GM13977 (cell line): ENCODE measurements around the gene TREH.

Experiments
- DNase-seq: peaks from one replicate; pipeline ENCODE4 v3.0.0; 2012; ENCODE audit warnings: low spot score
- in situ Hi-C: fragments of 300-500 bp; cut with MboI; formaldehyde crosslinking; loops from one replicate; pipeline ENCODE4 v1.12.0; 2022; ENCODE audit warnings: low sequenced_read_pairs, low pct_unique_long_range_greater_than_20kb, mixed read lengths, inconsistent platforms; ENCODE audit not compliant: unreplicated experiment
- TF ChIP-seq, protein P1 (sequence below): IDR thresholded peaks from 2 replicates; pipeline ENCODE4 v1.5.1; 2012; ENCODE audit warnings: mild to moderate bottlenecking, control low read depth; ENCODE audit not compliant: insufficient read depth; ENCODE audit errors: extremely low read depth, missing control alignments

The TREH gene

DNA sequence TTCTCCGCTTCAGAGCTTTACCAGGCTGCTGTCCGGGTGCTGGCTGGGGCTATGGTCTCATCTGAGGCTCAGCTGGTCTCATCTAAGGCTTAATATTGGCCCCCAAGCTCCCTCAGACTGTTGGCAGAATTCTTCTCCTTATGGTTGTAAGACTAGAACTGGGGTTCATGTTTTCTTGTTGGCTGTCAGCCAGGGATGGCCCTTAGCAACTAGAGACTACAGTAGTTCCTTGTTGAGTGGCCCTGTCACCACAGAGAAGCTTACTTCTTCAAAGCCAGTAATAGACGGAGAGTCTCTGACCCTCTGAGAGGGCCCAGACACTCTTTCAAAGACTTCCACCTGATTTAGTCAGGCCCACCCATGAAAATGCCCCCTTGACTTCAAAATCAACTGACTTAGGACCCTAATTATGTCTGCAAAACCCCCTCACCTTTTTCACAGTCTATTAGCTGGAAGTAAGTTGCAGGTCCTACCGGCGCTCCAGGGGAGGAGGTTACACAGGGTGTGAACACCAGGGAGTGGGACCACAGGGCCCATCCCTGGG, 24.2 kb upstream of the TREH start:
- TF ChIP-seq, protein P1, sequence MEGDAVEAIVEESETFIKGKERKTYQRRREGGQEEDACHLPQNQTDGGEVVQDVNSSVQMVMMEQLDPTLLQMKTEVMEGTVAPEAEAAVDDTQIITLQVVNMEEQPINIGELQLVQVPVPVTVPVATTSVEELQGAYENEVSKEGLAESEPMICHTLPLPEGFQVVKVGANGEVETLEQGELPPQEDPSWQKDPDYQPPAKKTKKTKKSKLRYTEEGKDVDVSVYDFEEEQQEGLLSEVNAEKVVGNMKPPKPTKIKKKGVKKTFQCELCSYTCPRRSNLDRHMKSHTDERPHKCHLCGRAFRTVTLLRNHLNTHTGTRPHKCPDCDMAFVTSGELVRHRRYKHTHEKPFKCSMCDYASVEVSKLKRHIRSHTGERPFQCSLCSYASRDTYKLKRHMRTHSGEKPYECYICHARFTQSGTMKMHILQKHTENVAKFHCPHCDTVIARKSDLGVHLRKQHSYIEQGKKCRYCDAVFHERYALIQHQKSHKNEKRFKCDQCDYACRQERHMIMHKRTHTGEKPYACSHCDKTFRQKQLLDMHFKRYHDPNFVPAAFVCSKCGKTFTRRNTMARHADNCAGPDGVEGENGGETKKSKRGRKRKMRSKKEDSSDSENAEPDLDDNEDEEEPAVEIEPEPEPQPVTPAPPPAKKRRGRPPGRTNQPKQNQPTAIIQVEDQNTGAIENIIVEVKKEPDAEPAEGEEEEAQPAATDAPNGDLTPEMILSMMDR: no peak
- in situ Hi-C loops: no loop called here
- DNase-seq: no peak

DNA sequence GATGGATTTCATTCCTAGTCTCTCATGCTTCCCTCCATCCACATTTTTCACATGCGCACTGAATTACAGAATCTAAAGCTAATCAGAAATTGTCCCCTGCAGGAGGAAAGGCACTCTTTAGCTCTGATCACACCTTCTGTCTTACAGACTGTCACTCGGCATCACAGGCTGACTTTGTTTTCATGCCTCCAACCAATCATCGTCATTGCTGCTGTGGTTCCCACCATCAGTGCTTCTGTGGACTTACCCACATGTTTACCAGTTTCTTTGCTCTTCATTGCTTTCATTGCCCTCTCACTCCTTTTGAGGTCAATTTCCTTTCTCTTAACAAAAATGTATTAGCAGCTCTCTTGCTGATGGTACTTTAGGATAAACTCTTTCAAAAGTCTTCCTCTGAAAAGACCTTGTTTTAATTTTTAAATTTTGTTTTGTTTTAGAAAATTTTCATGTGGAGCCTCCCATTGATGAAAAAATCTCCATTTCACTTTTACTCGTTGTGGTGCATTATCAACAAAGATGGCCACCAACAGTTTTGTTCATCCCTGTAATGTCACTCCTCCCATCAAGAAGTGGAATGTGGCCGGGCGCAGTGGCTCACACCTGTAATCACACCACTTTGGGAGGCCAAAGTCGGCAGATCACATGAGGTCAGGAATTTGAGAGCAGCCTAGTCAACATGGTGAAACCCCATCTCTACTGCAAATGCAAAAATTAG, 20.2 kb upstream of the TREH start:
- in situ Hi-C loops: loop anchor here (25.0 kb wide), 1 partner anchor 238 kb away; the partner anchor contains the start of gene BCL9L
- DNase-seq: no peak
- TF ChIP-seq, protein P1: no peak

DNA sequence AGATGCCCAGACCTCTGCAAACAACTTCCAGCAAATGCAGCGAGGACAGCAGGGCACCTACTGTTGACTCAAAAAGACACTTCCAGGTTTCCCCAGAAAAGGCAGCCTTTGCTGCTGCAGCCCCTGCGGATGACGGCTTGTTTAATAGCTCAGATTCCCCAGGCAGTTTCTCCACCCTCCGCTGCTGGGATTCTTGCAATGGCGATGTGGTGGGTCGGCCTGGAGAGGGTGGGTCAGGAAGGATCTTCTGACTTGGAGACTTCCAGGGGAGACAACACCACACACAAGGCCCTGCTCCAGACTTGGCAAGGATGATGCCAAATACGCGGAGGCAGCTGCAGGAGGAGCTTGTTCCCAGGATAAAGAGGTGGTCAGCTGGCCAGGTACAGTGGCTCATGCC, 17.9 kb upstream of the TREH start:
- TF ChIP-seq, protein P1: no peak
- in situ Hi-C loops: loop anchor here (25.0 kb wide), 1 partner anchor 240 kb away; the partner anchor contains the start of gene BCL9L

DNA sequence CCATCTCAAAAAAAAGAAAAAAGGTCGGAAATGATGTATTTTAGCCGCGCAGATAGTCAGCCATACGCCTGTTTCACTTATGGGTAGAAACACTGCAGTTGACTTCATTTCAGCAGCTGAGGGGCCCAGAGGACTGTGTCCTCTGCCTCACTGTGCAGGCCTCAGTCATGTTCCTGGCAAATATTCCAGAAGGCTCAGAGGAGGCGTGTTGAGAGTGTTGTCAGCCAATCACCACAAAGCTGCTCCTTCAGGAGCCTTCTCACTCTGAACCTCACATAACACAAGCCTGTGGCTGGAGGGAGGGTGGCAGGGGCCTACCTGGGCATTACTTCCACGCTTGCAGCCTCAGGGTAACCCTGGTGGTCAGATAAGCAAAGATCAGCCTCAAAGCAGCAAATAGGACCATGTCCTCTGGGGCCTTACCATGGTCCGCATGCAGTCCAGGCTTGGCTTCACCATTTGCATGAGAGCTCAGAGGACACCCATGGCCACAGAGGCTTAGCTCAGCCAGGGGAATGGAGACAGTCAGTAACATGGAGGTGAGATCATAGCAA, 17.3 kb upstream of the TREH start:
- TF ChIP-seq, protein P1: no peak
- in situ Hi-C loops: loop anchor here (25.0 kb wide), 1 partner anchor 241 kb away; the partner anchor contains the start of gene BCL9L
- DNase-seq: peak; percentile 40

More for the DNA sequence above, 17.9 kb upstream of the TREH start:
- DNase-seq: no peak

DNA sequence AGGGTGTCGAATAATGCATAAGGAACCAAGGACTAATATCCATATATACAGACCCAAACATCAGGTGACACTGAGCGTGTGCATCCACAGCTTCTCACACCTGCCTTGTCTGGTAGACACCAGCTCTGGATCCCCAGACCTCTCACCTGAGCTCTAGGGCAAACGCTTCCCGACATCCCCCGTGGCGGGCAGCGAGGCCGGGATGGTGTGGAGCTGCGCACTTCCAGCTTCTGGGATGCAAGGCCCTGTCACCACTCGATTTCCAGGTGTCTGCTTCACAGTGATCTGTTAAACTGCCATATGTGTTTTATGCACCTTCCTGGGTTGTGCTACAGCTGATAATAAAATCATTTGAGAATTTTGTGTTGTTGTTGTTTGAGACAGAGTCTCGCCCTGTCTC, 15.3 kb upstream of the TREH start:
- no peak for DNase-seq
- in situ Hi-C loops: loop anchor here (25.0 kb wide), 1 partner anchor 243 kb away; the partner anchor contains the start of gene BCL9L
- TF ChIP-seq, protein P1: no peak

DNA sequence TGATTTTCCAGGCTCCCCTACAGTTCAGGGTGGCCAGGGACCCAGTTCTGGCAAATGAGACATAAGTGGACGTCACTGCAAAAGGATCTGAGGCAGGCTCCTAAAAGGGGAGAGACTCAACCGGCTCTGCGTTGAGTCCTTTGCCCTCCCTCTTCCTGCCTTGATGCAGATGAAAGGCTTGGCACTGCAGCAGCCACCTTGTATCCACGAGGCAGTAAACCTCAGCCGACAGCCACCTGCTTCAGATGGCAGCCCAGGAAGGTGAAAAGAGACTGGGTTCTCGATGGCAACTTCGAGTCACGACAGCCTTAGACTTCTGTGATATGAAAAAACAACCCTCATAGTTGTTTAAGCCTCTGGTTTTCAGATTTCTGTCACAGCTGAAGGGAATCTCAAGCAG, 14.7 kb upstream of the TREH start:
- TF ChIP-seq, protein P1: no peak
- DNase-seq: no peak
- in situ Hi-C loops: loop anchor here (25.0 kb wide), 1 partner anchor 243 kb away; the partner anchor contains the start of gene BCL9L
